Dermis microvascular lymphatic vessel endothelial cell (primary cell): ENCODE measurements around the gene TRIM29. TPM values are rescaled to one million over a fixed set of nuclear protein-coding genes. Genes with fewer than 3 reads are reported as not detected.
A peak's percentile ranks its signal among the peaks of the same experiment; 100 is the strongest.

Experiments used
- DNase-seq, 2 donors: peaks; one replicate each; pipeline versions ENCODE4 v3.0.0 to v3.0.0-alpha.2; 2010; ENCODE audit warnings: low read depth in 2 of 2
- total RNA-seq: library from RNA; depleted of rRNA; stranded (reverse); fragments of >200 nt; gene quantifications from 2 replicates; pipeline ENCODE4 v1.2.1, GENCODE V29; 2014

Gene TRIM29
- total RNA-seq, 1 donor from 2014 or later, result not detected

GRCh38 chr11:120097721-120098385, 40.1 kb downstream of the TRIM29 start:
- no peak for DNase-seq

GRCh38 chr11:120096369-120097191, 41.3 kb downstream of the TRIM29 start:
- no peak for DNase-seq

- no peak for DNase-seq
Measured at GRCh38 chr11:120095516-120095915, 42.4 kb downstream of the TRIM29 start.

- no peak for DNase-seq
Measured at GRCh38 chr11:120091701-120092100, 46.2 kb downstream of the TRIM29 start.

- DNase-seq, result no peak
Measured at GRCh38 chr11:120091121-120091520, 46.8 kb downstream of the TRIM29 start.

GRCh38 chr11:120090411-120090810, 47.5 kb downstream of the TRIM29 start:
- DNase-seq, result no peak

GRCh38 chr11:120089036-120090001, 48.6 kb downstream of the TRIM29 start:
- DNase-seq, result no peak

- no peak for DNase-seq
Measured at GRCh38 chr11:120088056-120088455, 49.9 kb downstream of the TRIM29 start.

- DNase-seq, result no peak
Measured at GRCh38 chr11:120086651-120087050, 51.3 kb downstream of the TRIM29 start.

- DNase-seq, result no peak
Measured at GRCh38 chr11:120079750-120080610, 57.9 kb downstream of the TRIM29 start.

GRCh38 chr11:120078397-120078796, 59.5 kb downstream of the TRIM29 start:
- no peak for DNase-seq

GRCh38 chr11:120074076-120074475, 63.8 kb downstream of the TRIM29 start:
- no peak for DNase-seq

- DNase-seq, result no peak
Measured at GRCh38 chr11:120073196-120073595, 64.7 kb downstream of the TRIM29 start.

- peak; percentile 17 to 48 for DNase-seq
Measured at GRCh38 chr11:120068114-120068573, 69.8 kb downstream of the TRIM29 start.

- no peak for DNase-seq
Measured at GRCh38 chr11:120067438-120068113, 70.3 kb downstream of the TRIM29 start.

- DNase-seq, result no peak
Measured at GRCh38 chr11:120066738-120067437, 71.0 kb downstream of the TRIM29 start.

- no peak for DNase-seq
Measured at GRCh38 chr11:120065876-120066275, 72.0 kb downstream of the TRIM29 start.

- no peak for DNase-seq
Measured at GRCh38 chr11:120065176-120065575, 72.7 kb downstream of the TRIM29 start.

- no peak for DNase-seq
Measured at GRCh38 chr11:120064341-120064740, 73.6 kb downstream of the TRIM29 start.
